Stimulated activated CD8-positive, alpha-beta memory T cell treated with anti-CD3 and anti-CD28 coated beads, Interleukin-2, amount 100 ng/mL, for 48 hours (primary cell): Measurements from ENCODE around the gene B3GLCT.
"Not testable (repeated sequence)": the region's sequence is repeated elsewhere in the genome, so short reads cannot be mapped to it uniquely, and the experiment has no call there.

ENCODE experiments used
- DNase-seq, 2 donors: peaks; one replicate each; pipeline ENCODE4 v3.0.0-alpha.2; 2020; ENCODE audit warnings: low read depth in 2 of 2

Gene B3GLCT

GRCh38 chr13:31278869-31279268, 79.1 kb downstream of the B3GLCT start:
- no peak for DNase-seq

- DNase-seq, result no peak
Observed at GRCh38 chr13:31282741-31283455, 83.1 kb downstream of the B3GLCT start.

GRCh38 chr13:31286930-31287329, 87.2 kb downstream of the B3GLCT start:
- no peak for DNase-seq

GRCh38 chr13:31301119-31301518, 101.3 kb downstream of the B3GLCT start:
- DNase-seq, result no peak

GRCh38 chr13:31310356-31310755, 110.6 kb downstream of the B3GLCT start:
- no peak for DNase-seq

- DNase-seq, result no peak
Observed at GRCh38 chr13:31310786-31311185, 111.0 kb downstream of the B3GLCT start.

GRCh38 chr13:31311921-31312320, 112.1 kb downstream of the B3GLCT start:
- DNase-seq, result no peak

GRCh38 chr13:31314961-31315360, 115.2 kb downstream of the B3GLCT start:
- no peak for DNase-seq

GRCh38 chr13:31320946-31321345, 121.2 kb downstream of the B3GLCT start:
- no peak for DNase-seq

GRCh38 chr13:31321457-31321856, 121.7 kb downstream of the B3GLCT start:
- DNase-seq, result no peak

GRCh38 chr13:31322026-31322425, 122.3 kb downstream of the B3GLCT start:
- no peak for DNase-seq

- no peak for DNase-seq
Observed at GRCh38 chr13:31322702-31323405, 123.1 kb downstream of the B3GLCT start.

- DNase-seq, result no peak
Observed at GRCh38 chr13:31327182-31327860, 127.5 kb downstream of the B3GLCT start.

GRCh38 chr13:31328549-31329235, 128.9 kb downstream of the B3GLCT start:
- no peak for DNase-seq

- no peak for DNase-seq
Observed at GRCh38 chr13:31330236-31330635, 130.5 kb downstream of the B3GLCT start.

- DNase-seq, result no peak
Observed at GRCh38 chr13:31331068-31331467, 131.3 kb downstream of the B3GLCT start.

- no peak for DNase-seq
Observed at GRCh38 chr13:31334547-31334946, 134.8 kb downstream of the B3GLCT start.

- no peak for DNase-seq
Observed at GRCh38 chr13:31334994-31335557, 135.3 kb downstream of the B3GLCT start.

GRCh38 chr13:31339616-31340015, 139.8 kb downstream of the B3GLCT start:
- DNase-seq, result not testable (repeated sequence)

- not testable (repeated sequence) for DNase-seq
Observed at GRCh38 chr13:31340848-31341247, 141.1 kb downstream of the B3GLCT start.

- DNase-seq, result no peak
Observed at GRCh38 chr13:31346891-31347290, 147.1 kb downstream of the B3GLCT start.

- DNase-seq, result no peak
Observed at GRCh38 chr13:31349156-31349555, 149.4 kb downstream of the B3GLCT start.
